ENCODE measurements around the gene JTB. TPM values are rescaled to one million over a fixed set of nuclear protein-coding genes. Genes with fewer than 3 reads are reported as not detected.

JTB gene
- total RNA-seq, 1 experiment from 2014 or later: 194 TPM

DNA sequence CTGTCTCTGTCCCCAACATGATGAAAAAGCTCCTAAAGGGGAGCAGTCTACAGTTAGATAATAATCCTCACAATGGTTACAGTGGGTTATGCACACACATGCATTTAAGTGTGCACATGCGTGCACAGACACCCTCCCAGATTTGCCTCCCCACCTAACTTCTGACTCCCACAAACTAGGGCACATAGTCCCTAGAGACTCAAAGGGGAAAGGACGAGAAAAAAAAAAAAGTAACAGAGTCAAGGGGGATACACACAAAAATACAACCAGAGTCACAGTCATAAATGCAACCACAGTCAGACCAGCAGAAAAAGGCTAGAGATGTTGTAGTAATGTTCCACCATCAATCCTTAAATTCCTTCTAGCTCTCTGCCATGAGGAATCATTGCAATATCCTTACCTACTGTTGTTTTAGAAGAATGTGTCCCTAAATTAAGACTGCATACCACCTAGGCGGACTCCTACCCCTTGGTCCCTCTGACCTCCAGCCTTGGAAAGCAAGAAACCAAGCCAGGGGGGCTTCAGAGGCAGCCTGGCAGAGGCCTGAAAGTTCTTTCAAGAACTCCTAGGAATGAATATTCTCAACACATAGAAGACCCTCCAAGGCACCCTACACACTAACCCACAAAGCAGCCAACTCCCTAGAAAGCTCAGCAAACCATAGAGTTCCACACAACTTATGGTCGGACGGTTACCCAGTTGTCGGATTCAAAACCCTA is 20.3 kb downstream of the JTB start:
- Mint-ChIP-seq H3K36me3 (ENCODE audit: insufficient read depth, unreplicated experiment) (peaks cover 59% of the 10 kb centered on the region), H3K27ac (ENCODE audit: low read depth, unreplicated experiment) (peak overlapping the region; percentile 92), H3K9me3 (ENCODE audit: unreplicated experiment) (no peaks in the 10 kb centered on the region), H3K27me3 (ENCODE audit: insufficient read depth, unreplicated experiment) (no peaks in the 10 kb centered on the region), H3K4me1 (ENCODE audit: insufficient read depth, unreplicated experiment) (peaks cover 52% of the 10 kb centered on the region), H3K4me3 (ENCODE audit: unreplicated experiment) (peak overlapping the region; percentile 96)
- BruUV-seq (replicated peaks): no TSS peak
- DNase-seq (ENCODE audit: unreplicated experiment): no peak
- CTCF ChIA-PET: interaction anchor here (0.5 to 5.6 kb wide), 9 partner anchors 9 to 301 kb away, joined by 3 to 60 read pairs (median 4); partner anchors contain the start of genes CREB3L4, DENND4B and RAB13
- POLR2A ChIA-PET: interaction anchor here (0.6 to 16.7 kb wide), 14 partner anchors 5 to 344 kb away, joined by 3 to 647 read pairs (median 6); partner anchors contain the start of genes CHTOP, CREB3L4, CRTC2 and DENND4B
- intact Hi-C loops (cut with micrococcal nuclease): no loop called here
- TF ChIP-seq, protein P1, sequence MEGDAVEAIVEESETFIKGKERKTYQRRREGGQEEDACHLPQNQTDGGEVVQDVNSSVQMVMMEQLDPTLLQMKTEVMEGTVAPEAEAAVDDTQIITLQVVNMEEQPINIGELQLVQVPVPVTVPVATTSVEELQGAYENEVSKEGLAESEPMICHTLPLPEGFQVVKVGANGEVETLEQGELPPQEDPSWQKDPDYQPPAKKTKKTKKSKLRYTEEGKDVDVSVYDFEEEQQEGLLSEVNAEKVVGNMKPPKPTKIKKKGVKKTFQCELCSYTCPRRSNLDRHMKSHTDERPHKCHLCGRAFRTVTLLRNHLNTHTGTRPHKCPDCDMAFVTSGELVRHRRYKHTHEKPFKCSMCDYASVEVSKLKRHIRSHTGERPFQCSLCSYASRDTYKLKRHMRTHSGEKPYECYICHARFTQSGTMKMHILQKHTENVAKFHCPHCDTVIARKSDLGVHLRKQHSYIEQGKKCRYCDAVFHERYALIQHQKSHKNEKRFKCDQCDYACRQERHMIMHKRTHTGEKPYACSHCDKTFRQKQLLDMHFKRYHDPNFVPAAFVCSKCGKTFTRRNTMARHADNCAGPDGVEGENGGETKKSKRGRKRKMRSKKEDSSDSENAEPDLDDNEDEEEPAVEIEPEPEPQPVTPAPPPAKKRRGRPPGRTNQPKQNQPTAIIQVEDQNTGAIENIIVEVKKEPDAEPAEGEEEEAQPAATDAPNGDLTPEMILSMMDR (IDR thresholded peaks at IDR 0.05; ENCODE audit: unreplicated experiment): no peak

DNA sequence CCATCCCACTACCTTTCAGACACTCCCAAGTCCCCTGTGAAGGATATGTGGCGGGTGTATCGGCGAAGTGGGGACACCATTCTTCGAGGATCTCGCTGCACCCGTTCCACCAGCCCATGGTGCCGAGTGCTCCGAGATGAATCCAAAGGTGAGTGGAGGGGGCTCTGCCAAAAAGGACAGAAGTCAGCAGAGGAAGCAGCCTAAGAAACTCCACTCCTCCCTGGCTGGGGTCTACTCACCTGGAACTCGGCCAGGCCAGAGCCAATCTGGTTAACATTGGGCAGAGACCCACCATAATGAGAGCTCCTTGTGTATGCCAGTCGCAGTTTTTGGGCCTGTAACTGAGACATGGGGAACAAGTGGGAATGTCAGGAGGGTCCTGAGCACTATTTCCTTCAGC is 22.6 kb downstream of the JTB start:
- ChIA-PET CTCF (interaction anchor here (0.6 to 2.6 kb wide), 4 partner anchors 13 to 1692 kb away, joined by 3 to 14 read pairs (median 3); partner anchors contain the start of gene CREB3L4), POLR2A (interaction anchor here (1.1 to 16.7 kb wide), 3 partner anchors 3 to 22 kb away, joined by 3 to 430 read pairs (median 430); partner anchors contain the start of genes CREB3L4, CRTC2, DENND4B and JTB)
- no TSS peak for BruUV-seq (replicated peaks)
- Mint-ChIP-seq H3K27me3 (ENCODE audit: insufficient read depth, unreplicated experiment) (no peaks in the 10 kb centered on the region), H3K9me3 (ENCODE audit: unreplicated experiment) (no peaks in the 10 kb centered on the region), H3K36me3 (ENCODE audit: insufficient read depth, unreplicated experiment) (peaks cover 57% of the 10 kb centered on the region), H3K4me3 (ENCODE audit: unreplicated experiment) (no peak overlapping the region), H3K27ac (ENCODE audit: low read depth, unreplicated experiment) (no peak overlapping the region), H3K4me1 (ENCODE audit: insufficient read depth, unreplicated experiment) (peaks cover 39% of the 10 kb centered on the region)
- no peak for DNase-seq (ENCODE audit: unreplicated experiment)
- intact Hi-C loops (cut with micrococcal nuclease): no loop called here
- TF ChIP-seq, protein P1 (IDR thresholded peaks at IDR 0.05; ENCODE audit: unreplicated experiment): no peak

DNA sequence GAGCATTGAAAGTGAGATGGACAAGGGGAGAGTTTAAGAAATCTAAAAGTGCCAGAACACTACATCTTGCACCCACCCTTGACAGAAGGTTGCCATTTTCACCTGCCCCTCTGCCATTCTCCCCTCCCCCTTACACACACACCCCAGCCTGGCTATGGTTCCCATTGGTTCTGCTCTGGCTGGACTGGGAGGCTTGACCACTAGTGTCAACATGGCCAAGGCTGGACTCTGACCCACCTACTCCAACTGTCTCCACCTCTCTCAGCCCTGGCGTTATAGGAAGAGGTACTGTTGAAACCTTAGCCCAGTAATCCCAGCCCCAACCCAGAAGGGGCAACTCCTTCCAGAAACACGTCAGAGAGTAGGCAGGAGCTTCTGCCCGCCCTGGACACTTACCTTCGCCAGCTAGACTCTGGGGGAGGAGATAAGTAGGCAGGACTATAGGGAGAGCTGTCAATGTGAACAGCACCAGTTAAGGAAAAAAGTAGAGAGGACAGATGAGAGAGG is 23.6 kb downstream of the JTB start:
- ChIA-PET POLR2A (interaction anchor here (1.0 to 16.7 kb wide), 5 partner anchors 2 to 30 kb away, joined by 3 to 430 read pairs (median 6); partner anchors contain the start of genes CREB3L4, CRTC2, DENND4B and GATAD2B), CTCF (interaction anchor here (0.6 to 1.4 kb wide), 4 partner anchors 32 to 157 kb away, joined by 3 to 8 read pairs (median 4); partner anchors contain the start of gene RAB13)
- BruUV-seq (replicated peaks): no TSS peak
- Mint-ChIP-seq H3K27me3 (ENCODE audit: insufficient read depth, unreplicated experiment) (no peaks in the 10 kb centered on the region), H3K27ac (ENCODE audit: low read depth, unreplicated experiment) (no peak overlapping the region), H3K4me3 (ENCODE audit: unreplicated experiment) (no peak overlapping the region), H3K4me1 (ENCODE audit: insufficient read depth, unreplicated experiment) (peaks cover 30% of the 10 kb centered on the region), H3K9me3 (ENCODE audit: unreplicated experiment) (no peaks in the 10 kb centered on the region), H3K36me3 (ENCODE audit: insufficient read depth, unreplicated experiment) (peaks cover 54% of the 10 kb centered on the region)
- intact Hi-C loops (cut with micrococcal nuclease): no loop called here
- DNase-seq (ENCODE audit: unreplicated experiment): no peak
- TF ChIP-seq, protein P1 (IDR thresholded peaks at IDR 0.05; ENCODE audit: unreplicated experiment): no peak

DNA sequence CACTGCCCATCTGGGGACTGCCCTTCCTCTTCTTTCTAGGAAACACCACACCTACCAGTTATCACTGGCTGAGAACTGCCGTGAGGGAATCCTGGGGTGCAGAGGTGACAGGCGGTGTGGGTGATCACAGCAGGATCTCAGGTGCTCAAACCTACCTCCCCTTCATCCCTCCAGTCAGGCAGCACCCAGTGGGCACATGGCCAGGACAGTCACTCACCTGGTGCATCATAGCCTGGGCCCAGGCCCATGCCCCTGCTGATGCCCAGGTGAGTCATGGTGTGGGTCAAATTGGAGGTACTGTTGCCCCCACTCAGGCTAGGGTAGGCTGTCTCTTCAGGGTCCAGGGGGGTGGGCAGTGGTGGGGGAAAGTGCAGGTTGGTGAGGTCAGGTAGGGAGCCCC is 25.7 kb downstream of the JTB start:
- peaks cover 19% of the 10 kb centered on the region for H3K4me1 Mint-ChIP-seq (ENCODE audit: insufficient read depth, unreplicated experiment)
- BruUV-seq (replicated peaks): no TSS peak
- H3K27ac Mint-ChIP-seq (ENCODE audit: low read depth, unreplicated experiment): no peak overlapping the region
- intact Hi-C loops (cut with micrococcal nuclease): no loop called here
- H3K9me3 Mint-ChIP-seq (ENCODE audit: unreplicated experiment): no peaks in the 10 kb centered on the region
- peak; percentile 47 for DNase-seq (ENCODE audit: unreplicated experiment)
- ChIA-PET POLR2A (interaction anchor here (16.7 kb wide), 1 partner anchor 10 kb away, joined by 430 read pairs; the partner anchor contains the start of genes CREB3L4, CRTC2 and SLC39A1), CTCF (no interaction called here)
- TF ChIP-seq, protein P1 (IDR thresholded peaks at IDR 0.05; ENCODE audit: unreplicated experiment): no peak
- H3K36me3 Mint-ChIP-seq (ENCODE audit: insufficient read depth, unreplicated experiment): peaks cover 52% of the 10 kb centered on the region
- H3K27me3 Mint-ChIP-seq (ENCODE audit: insufficient read depth, unreplicated experiment): no peaks in the 10 kb centered on the region
- H3K4me3 Mint-ChIP-seq (ENCODE audit: unreplicated experiment): no peak overlapping the region

All from MCF 10A (cell line).